HG03280 (cell line): ENCODE results near the gene LEMD1.

Source experiments
- ATAC-seq: cut with Tn5 transposase; IDR thresholded peaks from one replicate; pipeline ENCODE4 v1.9.1; 2021; ENCODE audit warnings: mild to moderate bottlenecking, moderate library complexity; ENCODE audit not compliant: unreplicated experiment

Gene LEMD1

DNA sequence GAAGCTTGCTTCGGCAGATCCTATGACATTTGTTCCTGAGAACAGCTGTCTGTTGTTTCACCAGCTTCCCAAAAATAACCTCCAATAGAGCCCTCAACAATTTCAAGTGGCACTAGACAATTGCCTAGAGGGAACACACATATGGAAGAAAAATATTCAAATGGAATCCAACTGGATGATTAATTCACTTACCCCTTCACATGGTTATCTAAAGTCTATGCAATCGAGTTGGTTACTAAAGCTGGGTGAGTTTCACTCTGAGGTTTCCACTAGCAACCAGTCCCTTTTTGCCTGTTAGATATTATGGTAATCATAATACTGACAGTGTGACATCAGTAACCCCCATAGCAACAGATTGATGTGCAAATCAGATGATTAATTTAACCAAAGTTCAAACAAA lies at the start of gene LEMD1:
Gene LEMD1, minus strand, starts transcription at position 259 of the 400 bp plus-strand sequence. CDS start 1,520 bp downstream, outside the sequence.
- ATAC-seq: no peak

- ATAC-seq: no peak
Observed at GRCh38 chr1:205470131-205470530, 48.3 kb upstream of the LEMD1 start.

GRCh38 chr1:205466595-205467220 lies 44.9 kb upstream of the LEMD1 start:
- ATAC-seq: no peak

GRCh38 chr1:205465392-205465791 lies 43.5 kb upstream of the LEMD1 start:
- ATAC-seq: no peak

GRCh38 chr1:205458777-205459566 lies 37.1 kb upstream of the LEMD1 start:
- ATAC-seq: no peak

DNA sequence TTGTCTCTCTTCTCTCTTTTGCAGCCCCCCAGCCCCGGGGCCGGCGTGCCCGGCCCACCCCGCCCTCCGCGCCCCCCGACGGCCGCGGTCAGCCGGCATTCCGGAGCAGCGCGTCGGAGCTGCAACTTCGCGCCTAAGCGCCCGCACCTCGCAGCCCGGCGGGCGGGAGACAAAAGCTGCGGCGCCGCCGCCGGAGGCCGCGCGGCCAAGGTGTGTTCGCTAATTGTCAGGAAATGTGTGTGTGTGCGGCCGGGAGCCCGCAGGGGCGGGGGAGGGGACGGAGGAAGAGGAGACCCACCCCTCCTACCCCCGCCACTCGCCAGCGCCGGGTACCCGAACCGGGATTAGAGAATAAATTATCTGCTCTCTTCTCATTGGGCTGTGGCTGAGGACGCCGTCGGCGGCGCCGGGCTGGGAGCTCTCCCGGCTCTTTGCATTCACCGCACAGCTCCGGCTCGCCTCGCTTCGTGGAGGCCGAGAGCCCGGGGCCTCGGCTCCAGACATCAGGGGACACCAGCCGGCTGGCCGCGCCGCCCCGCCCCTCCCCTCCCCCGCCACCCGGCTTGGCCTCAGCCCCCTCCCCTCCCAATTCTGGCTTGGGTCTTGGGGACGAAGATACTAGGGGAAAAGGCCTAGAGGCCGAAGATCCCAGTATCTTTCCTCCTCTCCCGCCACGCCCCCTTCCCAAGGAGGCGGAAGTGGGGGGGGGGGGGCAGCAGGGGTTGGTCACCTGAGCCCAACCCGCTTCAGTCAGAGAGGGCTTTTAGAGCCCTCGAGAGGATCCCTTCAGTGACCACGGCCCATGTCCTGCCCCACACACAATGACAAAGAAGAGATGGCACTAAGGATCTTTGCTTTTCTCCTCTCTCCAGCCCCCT lies 35.3 kb upstream of the LEMD1 start:
- no peak for ATAC-seq

- ATAC-seq: no peak
Observed at GRCh38 chr1:205456383-205456867, 34.6 kb upstream of the LEMD1 start.

GRCh38 chr1:205455581-205456382 lies 33.9 kb upstream of the LEMD1 start, which contains the start of gene BLACAT1:
TSS of gene BLACAT1 (minus strand) at chr1:205456045.
- no peak for ATAC-seq

- no peak for ATAC-seq
Observed at GRCh38 chr1:205454903-205455335, 33.1 kb upstream of the LEMD1 start.

DNA sequence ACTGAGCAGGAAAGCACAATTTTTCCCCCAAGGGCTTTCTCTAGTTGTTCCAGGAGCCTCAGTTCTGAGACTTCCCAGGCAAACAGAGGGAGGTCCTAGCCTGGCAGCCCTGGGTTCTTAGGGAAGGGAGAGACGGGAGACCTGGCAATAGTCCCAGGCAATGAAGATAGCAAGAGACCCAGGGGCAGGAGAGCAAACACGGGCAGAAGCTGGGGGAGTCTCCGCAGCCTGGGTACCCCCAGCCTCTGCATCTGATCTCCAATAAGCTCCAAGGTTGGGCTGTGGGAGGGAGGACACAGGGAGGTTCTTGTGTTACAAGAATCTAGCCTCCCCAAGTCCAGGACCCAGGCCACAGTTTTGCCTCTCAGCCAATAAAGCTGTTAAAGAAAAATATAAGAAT lies 31.6 kb upstream of the LEMD1 start:
- ATAC-seq: no peak

DNA sequence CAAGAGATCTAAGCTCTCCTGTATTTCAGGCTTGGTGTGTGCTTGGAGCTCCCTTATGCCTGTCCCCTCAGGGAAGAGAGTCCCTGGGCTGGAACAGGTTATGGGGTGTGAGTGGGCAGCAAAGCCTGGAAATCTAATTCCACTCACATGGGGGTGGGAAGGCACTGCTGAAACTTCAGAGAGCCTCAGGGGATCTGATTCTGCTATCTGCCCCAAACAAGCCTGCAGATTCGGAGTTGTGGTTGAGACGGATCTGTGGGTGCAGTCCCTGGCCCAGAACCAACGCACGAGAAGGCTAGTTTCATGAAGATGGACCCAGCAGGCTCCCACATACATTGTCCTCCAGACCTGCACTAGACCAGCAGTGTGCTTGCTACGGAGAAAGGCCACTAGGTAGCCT lies 31.1 kb upstream of the LEMD1 start:
- ATAC-seq: no peak

DNA sequence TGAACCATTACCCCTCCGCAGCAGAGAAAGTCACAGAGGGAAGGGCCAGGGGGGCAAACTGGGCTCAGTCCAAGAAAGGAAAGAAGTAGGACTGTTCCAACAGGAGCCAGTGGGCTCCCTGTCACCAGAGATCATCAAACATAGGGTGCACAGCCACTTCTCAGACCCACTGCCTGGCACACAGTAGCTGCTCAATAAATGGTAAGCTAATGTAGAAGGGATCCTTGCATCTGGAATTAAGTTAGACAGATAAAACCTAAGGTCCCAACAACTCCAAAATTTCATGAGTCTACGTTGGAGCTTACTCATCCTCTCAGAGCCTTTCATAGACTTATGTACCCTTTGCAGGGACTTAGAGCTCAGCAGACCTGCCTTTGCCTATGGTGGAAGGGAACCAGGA lies 30.5 kb upstream of the LEMD1 start:
- ATAC-seq: no peak

- no peak for ATAC-seq
Observed at GRCh38 chr1:205451759-205452164, 29.9 kb upstream of the LEMD1 start.

- no peak for ATAC-seq
Observed at GRCh38 chr1:205451202-205451601, 29.3 kb upstream of the LEMD1 start.

GRCh38 chr1:205450448-205450847 lies 28.6 kb upstream of the LEMD1 start:
- no peak for ATAC-seq

DNA sequence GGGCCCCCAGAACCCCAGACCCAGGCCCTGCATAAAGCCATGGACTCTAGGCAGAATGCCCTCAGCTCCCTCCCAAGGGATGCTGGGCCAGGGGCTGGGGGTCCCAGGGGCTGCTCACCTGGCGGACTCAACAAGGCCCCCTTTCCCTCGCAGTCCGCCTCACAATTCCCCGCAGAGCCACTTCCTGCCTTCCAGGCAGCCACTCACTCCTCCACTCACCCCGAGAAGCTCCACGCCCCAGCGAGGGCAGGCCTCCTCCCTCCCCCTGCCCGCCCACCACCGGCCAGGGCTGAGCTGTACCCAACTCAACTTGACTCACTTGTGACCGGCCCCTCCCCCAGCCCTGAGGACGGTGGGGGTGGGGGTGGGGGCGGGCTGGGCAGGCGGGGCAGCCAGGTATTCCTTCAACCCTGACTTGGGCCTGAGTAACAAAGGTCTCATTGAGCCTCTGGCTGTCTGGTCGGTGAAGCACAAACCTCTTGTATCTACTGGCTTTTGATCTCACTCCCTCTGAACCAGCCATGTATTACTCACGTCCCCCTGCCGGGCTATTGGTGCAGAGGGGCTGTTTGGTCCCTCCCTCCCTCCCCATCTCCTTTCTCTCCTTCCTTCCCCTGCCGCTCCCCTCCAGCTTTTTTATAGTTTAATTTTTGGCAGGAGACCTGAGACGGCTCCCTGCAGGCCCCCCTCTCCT lies 28.0 kb upstream of the LEMD1 start:
- ATAC-seq: no peak

DNA sequence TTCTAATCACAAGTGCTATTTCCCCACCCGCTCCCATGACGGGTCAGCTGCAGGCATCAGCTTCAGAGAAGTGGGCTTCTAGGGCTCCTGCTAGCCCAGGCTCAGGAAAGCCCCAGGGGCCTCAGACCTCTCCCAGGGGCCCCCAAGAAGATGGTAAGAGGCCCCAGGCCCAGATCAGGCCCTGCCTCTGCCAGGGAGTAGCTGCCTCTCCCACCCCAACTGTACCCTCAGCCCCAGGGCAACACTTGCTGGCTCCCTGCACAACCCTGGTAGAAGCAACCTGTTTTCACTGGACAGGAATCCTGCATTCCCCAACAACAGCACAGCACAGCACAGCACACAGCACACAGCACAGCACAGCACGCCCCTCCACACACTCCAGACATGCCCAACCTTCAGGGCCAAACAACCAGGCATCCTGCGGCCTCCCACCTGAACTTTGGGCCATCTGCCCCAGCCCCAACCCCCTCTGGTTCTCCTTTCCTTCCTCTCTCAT lies 27.4 kb upstream of the LEMD1 start:
- ATAC-seq: no peak

- no peak for ATAC-seq
Observed at GRCh38 chr1:205448540-205449253, 26.8 kb upstream of the LEMD1 start.
